Right forelimb (tissue), 1 donor: ENCODE data around the gene FLRT2.

Source experiments
- DNase-seq: peaks from one replicate; pipeline ENCODE4 v3.0.0-alpha.2; 2018

The FLRT2 gene

GRCh38 chr14:85531587-85532373 lies 1.8 kb downstream of the FLRT2 start:
- DNase-seq: peak; percentile 90

- DNase-seq: peak; percentile 45
These were observed 2.6 kb downstream of the FLRT2 start for GRCh38 chr14:85532374-85533022.

- DNase-seq: peak; percentile 88
These were observed 3.3 kb downstream of the FLRT2 start for GRCh38 chr14:85533023-85533860.

GRCh38 chr14:85533861-85534291 lies 3.9 kb downstream of the FLRT2 start:
- peak; percentile 74 for DNase-seq

GRCh38 chr14:85534458-85535293 lies 4.7 kb downstream of the FLRT2 start:
- peak; percentile 69 for DNase-seq

- no peak for DNase-seq
These were observed 5.4 kb downstream of the FLRT2 start for GRCh38 chr14:85535321-85535720.

- peak; percentile 50 for DNase-seq
These were observed 6.3 kb downstream of the FLRT2 start for GRCh38 chr14:85535991-85536832.

- DNase-seq: no peak
These were observed 6.9 kb downstream of the FLRT2 start for GRCh38 chr14:85536833-85537190.

GRCh38 chr14:85537526-85537925 lies 7.6 kb downstream of the FLRT2 start:
- no peak for DNase-seq

GRCh38 chr14:85538636-85539035 lies 8.7 kb downstream of the FLRT2 start:
- DNase-seq: no peak

- DNase-seq: no peak
These were observed 9.6 kb downstream of the FLRT2 start for GRCh38 chr14:85539510-85539909.

GRCh38 chr14:85542623-85543022 lies 12.7 kb downstream of the FLRT2 start:
- no peak for DNase-seq

GRCh38 chr14:85545738-85546137 lies 15.8 kb downstream of the FLRT2 start:
- DNase-seq: no peak

- DNase-seq: no peak
These were observed 16.4 kb downstream of the FLRT2 start for GRCh38 chr14:85546390-85546789.

- no peak for DNase-seq
These were observed 19.8 kb downstream of the FLRT2 start for GRCh38 chr14:85549697-85550096.

- DNase-seq: no peak
These were observed 24.2 kb downstream of the FLRT2 start for GRCh38 chr14:85554106-85554505.

GRCh38 chr14:85556267-85556666 lies 26.3 kb downstream of the FLRT2 start:
- DNase-seq: no peak

- DNase-seq: no peak
These were observed 28.6 kb downstream of the FLRT2 start for GRCh38 chr14:85558505-85558904.

- no peak for DNase-seq
These were observed 32.7 kb downstream of the FLRT2 start for GRCh38 chr14:85562630-85563029.

- DNase-seq: no peak
These were observed 35.0 kb downstream of the FLRT2 start for GRCh38 chr14:85564841-85565527.

GRCh38 chr14:85565862-85566296 lies 35.9 kb downstream of the FLRT2 start:
- DNase-seq: no peak
